Activated CD8-positive, alpha-beta memory T cell treated with anti-CD3 and anti-CD28 coated beads, Interleukin-2, amount 50 U/mL, for 4 hours (primary cell): ENCODE data around the gene BRD3.

Experiments
- DNase-seq: peaks from one replicate; pipeline ENCODE4 v3.0.0-alpha.2; 2020

Gene BRD3

DNA sequence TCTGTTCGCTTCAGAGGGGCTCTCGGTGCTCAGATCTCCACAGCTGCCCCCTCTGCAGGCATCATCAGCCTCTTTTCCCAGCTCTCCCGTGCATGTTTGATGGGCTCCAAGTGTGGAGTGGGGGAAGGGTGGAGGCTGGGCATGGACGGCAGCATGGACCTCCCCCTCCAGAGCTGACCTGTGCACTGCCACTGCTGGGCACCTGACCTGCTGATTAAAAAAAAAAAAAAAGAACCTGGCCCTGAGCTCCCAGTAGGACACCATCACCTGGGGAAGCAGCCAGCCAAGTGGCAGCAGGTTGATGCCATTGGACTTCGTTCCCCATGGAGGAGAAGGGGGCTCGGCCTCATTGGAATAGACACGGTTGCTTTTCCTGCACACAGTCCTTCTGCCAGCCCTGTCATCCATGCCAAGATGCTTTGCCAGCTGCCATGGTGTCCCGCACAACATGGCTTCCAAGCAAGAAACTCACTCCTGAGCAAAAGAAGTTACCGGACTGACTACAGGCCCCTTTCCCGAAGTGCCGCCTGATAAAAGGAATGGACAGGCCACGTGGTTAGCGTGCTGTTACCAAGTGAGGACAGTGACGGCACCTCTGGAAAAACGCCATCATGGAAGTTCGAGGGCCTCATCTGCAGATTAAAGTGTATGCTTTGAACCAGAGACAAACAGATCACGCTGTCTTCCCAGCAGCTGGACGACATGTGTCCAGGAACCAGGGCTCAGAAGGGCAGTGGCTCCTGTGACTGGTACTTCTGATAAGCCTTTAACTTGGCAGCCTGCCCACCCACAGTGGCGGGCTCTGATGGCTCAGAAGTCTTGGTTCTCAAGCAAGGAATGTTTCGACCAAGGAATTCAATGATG lies 57.3 kb downstream of the BRD3 start:
- DNase-seq: no peak

DNA sequence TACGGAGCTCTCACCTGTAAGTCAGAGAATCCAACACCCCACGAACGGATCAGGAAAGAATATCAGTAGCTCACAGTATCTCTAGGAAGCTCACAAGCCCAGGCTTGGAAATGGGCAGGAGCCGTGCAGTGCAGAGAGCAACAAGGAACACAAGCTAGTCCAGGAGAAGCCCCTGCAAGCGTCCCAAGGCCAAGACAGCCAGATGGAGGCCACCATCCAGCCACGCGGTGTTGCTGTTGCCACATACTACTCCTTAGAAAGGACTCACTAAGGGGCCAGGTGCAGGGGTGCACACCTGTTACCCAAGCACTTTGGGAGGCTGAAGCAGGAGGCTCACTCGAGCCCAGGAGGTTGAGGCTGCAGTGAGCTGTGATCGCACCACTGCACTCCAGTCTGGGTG lies 60.3 kb downstream of the BRD3 start:
- no peak for DNase-seq

GRCh38 chr9:134007150-134007549 lies 60.7 kb downstream of the BRD3 start:
- DNase-seq: no peak

GRCh38 chr9:134005381-134005780 lies 62.4 kb downstream of the BRD3 start:
- DNase-seq: no peak

DNA sequence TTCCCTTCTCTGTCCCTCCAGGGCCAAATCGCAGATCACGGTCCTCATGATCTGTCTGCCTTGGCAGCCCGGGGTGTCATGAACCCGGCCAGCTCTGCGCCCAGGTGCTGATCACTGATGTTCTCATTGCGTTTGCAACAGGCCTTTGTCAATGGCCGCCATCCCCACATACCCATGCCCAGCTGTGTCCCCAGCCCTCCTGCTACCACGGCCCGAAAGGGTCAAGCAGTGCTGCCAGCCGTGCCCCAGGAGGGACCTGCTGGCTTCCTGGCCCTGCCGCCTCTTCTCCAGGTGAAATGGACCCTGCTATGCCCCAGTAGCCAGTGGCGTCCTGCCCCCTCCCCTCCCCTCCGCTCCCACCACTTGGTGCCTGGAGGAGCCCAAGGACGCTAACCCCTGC lies 62.9 kb downstream of the BRD3 start:
- DNase-seq: no peak

DNA sequence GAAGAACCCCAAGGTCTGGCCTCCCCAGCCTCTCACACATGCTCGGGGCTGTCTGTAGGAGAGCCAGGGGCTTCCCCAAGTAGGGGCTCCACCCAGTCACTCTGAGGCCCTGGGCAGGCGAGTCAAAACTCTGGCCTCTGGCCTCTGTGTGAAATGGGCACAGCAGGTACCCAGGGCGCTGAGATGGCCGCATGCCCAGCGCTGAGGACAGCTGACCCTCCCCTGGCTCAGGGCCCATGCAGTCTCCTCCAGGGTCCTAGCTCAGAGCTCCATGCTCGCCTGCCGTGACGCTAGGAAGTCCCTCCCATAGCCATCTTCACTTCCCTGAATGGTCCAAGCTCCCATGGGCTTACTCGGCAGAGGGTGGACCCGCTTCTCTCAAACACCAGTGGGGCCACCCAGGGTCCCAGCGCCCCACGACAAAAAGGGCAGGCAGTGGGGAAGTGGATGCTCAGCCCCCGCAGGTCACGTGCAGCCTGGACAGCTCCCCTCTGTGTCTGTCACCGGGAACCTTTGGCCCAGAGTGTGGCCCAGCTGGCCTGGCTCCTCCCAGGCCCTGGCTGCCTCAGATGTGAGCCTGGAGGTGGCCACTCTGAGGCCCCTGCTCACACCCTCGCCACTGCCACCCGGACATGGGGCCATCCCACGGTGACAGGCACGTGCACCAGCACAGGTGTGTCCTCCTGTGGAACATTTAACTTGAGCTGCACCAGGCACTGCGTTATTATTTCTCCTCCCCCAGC lies 63.5 kb downstream of the BRD3 start:
- no peak for DNase-seq

DNA sequence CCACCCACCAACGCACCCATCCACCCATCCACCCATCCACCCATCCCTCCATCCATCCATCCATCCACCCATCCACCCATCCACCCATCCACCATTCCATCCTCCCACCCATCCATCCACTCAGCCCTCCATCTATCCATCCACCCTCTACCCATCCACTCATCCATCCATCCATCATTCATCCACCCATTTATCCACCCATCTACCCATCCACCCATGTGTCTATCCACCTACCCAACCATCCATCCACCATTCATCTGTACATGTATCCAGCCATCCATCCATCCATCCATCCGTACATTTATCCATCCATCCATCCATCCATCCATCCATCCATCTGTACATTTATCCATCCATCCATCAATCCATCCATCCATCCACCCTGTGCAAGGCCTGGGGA lies 64.6 kb downstream of the BRD3 start:
- no peak for DNase-seq

- DNase-seq: no peak
These were observed 65.0 kb downstream of the BRD3 start for GRCh38 chr9:134002796-134003195.

DNA sequence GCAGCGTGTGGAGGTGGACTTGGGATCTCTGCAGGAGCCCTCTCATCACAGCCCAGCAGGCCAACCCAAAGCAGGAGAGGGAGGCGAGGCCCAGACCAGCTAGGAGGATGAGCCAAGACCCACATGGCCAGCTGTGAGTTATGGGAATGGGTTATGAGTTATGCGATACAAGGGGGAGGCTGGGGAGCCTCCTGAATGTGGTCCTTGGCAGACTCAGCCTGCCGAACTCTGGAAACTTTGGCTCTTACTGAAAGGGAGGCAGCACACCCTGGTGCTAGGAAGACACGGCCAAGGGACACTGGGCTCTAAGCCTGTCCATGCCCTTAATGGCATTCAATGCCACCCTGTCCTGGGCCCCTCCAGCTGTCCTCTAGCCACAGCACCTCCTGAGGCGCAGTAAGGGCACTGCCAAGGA lies 68.0 kb downstream of the BRD3 start:
- no peak for DNase-seq

- no peak for DNase-seq
These were observed 68.8 kb downstream of the BRD3 start for GRCh38 chr9:133998915-133999595.

GRCh38 chr9:133997584-133997983 lies 70.2 kb downstream of the BRD3 start:
- no peak for DNase-seq

GRCh38 chr9:133996531-133997520 lies 71.0 kb downstream of the BRD3 start:
- no peak for DNase-seq

DNA sequence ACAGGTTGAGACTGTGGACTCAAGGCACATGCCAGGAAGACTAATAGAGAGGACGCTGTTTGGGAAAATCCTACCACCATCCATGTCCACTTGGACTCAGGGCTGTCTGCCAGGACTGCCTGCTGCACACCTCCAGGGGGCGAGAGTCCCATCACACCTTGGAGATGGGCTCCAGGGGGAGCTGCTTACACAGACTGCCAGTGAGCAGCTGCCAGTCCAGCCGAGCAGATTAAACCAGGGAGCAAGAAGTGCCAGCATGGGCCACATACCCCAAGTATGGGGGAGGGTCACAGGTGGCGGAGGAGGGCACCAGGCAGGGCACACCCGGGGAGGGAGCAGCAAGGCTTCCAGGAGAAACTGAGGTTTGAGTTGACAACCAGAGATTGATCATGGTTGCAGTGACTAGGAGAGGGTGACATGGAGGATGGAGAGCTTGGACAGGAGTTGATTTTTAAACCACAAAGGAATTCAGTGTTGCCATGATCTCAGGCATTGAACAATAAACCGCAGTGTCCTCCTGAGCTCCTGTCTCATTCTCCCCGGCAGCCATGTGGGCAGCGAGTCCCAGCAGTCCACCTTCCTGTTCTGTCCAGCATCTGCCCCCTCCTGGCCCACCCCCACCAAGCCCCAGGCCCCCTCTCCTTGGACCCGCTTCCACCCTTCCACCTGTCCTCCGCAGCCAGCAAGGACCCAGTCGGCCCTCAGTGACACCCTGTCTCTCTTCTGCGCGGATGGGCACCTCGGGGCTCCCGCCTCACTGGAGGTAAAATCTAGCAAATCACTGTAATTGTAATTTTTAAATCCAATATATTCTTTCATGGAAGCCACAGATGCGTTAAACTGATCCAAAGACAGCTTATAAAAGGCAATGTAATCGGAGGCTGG lies 72.6 kb downstream of the BRD3 start:
- no peak for DNase-seq

- peak; percentile 80 for DNase-seq
These were observed 73.3 kb downstream of the BRD3 start for GRCh38 chr9:133994353-133995011.

GRCh38 chr9:133993635-133994253 lies 74.1 kb downstream of the BRD3 start:
- no peak for DNase-seq

DNA sequence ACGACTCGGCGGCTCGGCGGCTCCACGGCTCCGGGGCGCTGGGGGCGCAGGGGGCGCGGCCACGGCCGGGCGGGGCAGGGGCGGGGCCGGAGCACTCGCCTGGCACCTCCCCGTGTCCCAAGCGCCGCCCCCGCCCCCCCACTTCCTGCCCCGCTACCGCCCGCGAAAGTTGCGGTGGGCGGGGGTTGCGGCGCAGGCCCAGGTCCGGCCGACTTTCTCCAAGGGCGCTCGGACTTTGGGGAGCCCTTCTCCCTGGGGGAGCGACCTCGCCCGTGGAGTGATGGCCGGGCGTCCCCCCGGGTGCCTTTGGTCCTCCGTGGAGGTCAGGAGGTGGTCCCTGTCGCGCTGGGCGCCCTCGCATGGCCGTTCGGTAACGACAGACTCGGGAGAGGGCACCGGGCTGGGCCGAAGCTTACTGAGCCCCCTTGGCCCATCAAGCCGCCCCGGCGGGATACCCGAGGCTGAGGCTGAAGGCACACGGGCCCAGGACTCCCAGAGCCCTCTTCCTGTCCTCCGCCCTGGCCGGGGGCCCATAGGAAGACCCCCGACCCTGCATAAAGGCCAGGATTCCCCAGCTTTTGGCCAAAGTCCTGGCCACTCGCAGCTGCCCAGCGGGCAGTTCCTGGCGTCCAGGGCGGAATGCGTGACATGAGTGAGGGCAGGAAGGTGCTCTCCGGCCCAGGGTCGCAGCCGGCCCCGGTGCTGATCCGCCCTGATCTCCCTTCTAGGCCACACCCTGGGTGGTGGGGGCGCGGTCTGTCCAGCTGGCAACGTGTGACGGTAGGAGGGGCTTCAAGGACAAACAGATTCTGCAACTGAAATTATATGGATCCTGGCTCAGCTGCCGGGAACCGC lies 74.8 kb downstream of the BRD3 start:
- DNase-seq: peak; percentile 77

DNA sequence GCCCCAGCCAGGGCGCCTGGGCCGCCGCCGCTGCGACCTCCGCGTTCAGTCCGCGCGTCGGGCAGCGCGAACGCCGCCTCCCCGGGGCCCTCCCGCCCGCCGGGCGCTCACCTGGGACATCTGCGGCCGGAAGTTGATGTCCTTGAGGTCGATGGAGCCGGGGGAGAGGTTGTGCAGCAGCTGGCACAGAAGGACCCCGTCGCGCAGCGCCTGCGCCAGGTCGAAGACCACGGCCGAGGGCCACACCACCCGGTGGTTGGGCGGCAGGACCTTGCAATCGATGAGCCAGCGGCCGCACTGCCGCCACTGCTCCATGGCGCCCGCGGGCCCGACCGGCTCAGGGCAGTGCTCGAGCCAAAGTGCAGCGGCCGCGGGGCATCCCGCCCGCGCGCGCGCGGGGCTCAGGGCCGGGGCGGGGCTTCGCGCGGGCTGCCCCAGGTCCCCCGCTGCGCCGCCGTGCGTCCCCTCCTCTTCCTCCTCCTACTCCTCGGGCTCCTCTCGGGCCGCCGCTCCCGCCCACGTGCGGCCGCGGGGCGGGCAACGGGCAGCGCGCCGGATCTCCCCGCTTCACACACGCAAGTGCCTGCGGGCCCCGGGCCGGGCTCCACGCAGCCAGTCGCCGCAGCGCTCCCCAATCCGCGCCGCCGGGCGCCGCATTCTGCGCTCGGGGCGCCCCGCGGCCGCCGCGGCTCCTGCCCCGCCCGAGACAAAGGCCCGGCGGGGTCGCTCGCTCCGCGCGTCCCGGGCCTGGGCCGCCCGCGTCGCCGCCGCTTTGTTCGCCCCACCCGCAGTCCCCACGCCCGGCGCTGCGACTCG lies 75.7 kb downstream of the BRD3 start, which contains the start of gene VAV2:
VAV2 (minus strand) TSS at position 361 of the 816 bp plus-strand sequence; CDS start at position 315, 46 bp downstream.
- peak; percentile 41 for DNase-seq
